HG03039 (cell line): ENCODE data around the gene EFCAB5.
"Not testable (repeated sequence)": the region's sequence is repeated elsewhere in the genome, so short reads cannot be mapped to it uniquely, and the experiment has no call there.

Experiments
- ATAC-seq: cut with Tn5 transposase; IDR thresholded peaks from one replicate; pipeline ENCODE4 v1.9.1; 2021; ENCODE audit warnings: mild to moderate bottlenecking, moderate library complexity; ENCODE audit not compliant: unreplicated experiment

The EFCAB5 gene

GRCh38 chr17:30091771-30092170 is 150.3 kb downstream of the EFCAB5 start:
- no peak for ATAC-seq

GRCh38 chr17:30092886-30093285 is 151.5 kb downstream of the EFCAB5 start:
- no peak for ATAC-seq

- no peak for ATAC-seq
Measured at GRCh38 chr17:30093463-30094147, 152.2 kb downstream of the EFCAB5 start.

GRCh38 chr17:30095507-30096244 is 154.2 kb downstream of the EFCAB5 start:
- ATAC-seq: no peak

GRCh38 chr17:30101686-30102390 is 160.4 kb downstream of the EFCAB5 start:
- no peak for ATAC-seq

- ATAC-seq: no peak
Measured at GRCh38 chr17:30103921-30104320, 162.5 kb downstream of the EFCAB5 start.

GRCh38 chr17:30104575-30105339 is 163.3 kb downstream of the EFCAB5 start:
- ATAC-seq: no peak

- no peak for ATAC-seq
Measured at GRCh38 chr17:30112794-30113193, 171.4 kb downstream of the EFCAB5 start.

- no peak for ATAC-seq
Measured at GRCh38 chr17:30113213-30113612, 171.8 kb downstream of the EFCAB5 start.

GRCh38 chr17:30116345-30116660 is 174.9 kb downstream of the EFCAB5 start:
- peak; percentile 7 for ATAC-seq

GRCh38 chr17:30116661-30117551 is 175.5 kb downstream of the EFCAB5 start, which contains the start of gene NSRP1:
Gene NSRP1 (plus strand): TSS chr17:30116816. CDS start chr17:30116844, 28 bp downstream.
- peak; percentile 69 for ATAC-seq

GRCh38 chr17:30117675-30118081 is 176.2 kb downstream of the EFCAB5 start:
- no peak for ATAC-seq

GRCh38 chr17:30118635-30119034 is 177.2 kb downstream of the EFCAB5 start:
- ATAC-seq: not testable (repeated sequence)

- no peak for ATAC-seq
Measured at GRCh38 chr17:30124273-30124796, 182.9 kb downstream of the EFCAB5 start.

GRCh38 chr17:30130121-30130520 is 188.7 kb downstream of the EFCAB5 start:
- no peak for ATAC-seq

GRCh38 chr17:30132615-30133014 is 191.2 kb downstream of the EFCAB5 start:
- no peak for ATAC-seq

GRCh38 chr17:30133197-30133596 is 191.8 kb downstream of the EFCAB5 start:
- no peak for ATAC-seq

GRCh38 chr17:30134551-30134950 is 193.1 kb downstream of the EFCAB5 start:
- no peak for ATAC-seq

- ATAC-seq: no peak
Measured at GRCh38 chr17:30137158-30137557, 195.7 kb downstream of the EFCAB5 start.

- not testable (repeated sequence) for ATAC-seq
Measured at GRCh38 chr17:30147860-30148259, 206.4 kb downstream of the EFCAB5 start.
